Thyroid gland (tissue), 4 donors: Measurements from ENCODE around the gene RBPMS2.

Source experiments
- CTCF ChIP-seq, 6 experiments: fragments of 200-600 bp in 3 of 6; fragments of 450-650 bp in 3 of 6; sonication (generic) in 3 of 6; IDR thresholded peaks; one replicate each; pipeline ENCODE4 v1.5.1; 2016 to 2019; ENCODE audit warnings: antibody characterized with exemption in 6 of 6, mild to moderate bottlenecking in 2 of 6, inconsistent platforms in 1 of 6, moderate library complexity in 1 of 6
- POLR2A ChIP-seq, 2 donors: fragments of 450-650 bp; IDR thresholded peaks; one replicate each; pipeline ENCODE4 v1.6.1; 2017; ENCODE audit warnings: antibody characterized with exemption in 2 of 2, mild to moderate bottlenecking in 2 of 2, moderate library complexity in 1 of 2

GRCh38 chr15:64807751-64808222, 32.4 kb upstream of the RBPMS2 start:
- no peak for TF ChIP-seq CTCF (IDR thresholded peaks at IDR 0.05)
- no peak for TF ChIP-seq POLR2A (IDR thresholded peaks at IDR 0.05)
